8988T (cell line): Measurements from ENCODE around the gene RASA2.

Source experiments
- DNase-seq: peaks from one replicate; pipeline ENCODE4 v3.0.0; 2011

RASA2 gene, protein sequence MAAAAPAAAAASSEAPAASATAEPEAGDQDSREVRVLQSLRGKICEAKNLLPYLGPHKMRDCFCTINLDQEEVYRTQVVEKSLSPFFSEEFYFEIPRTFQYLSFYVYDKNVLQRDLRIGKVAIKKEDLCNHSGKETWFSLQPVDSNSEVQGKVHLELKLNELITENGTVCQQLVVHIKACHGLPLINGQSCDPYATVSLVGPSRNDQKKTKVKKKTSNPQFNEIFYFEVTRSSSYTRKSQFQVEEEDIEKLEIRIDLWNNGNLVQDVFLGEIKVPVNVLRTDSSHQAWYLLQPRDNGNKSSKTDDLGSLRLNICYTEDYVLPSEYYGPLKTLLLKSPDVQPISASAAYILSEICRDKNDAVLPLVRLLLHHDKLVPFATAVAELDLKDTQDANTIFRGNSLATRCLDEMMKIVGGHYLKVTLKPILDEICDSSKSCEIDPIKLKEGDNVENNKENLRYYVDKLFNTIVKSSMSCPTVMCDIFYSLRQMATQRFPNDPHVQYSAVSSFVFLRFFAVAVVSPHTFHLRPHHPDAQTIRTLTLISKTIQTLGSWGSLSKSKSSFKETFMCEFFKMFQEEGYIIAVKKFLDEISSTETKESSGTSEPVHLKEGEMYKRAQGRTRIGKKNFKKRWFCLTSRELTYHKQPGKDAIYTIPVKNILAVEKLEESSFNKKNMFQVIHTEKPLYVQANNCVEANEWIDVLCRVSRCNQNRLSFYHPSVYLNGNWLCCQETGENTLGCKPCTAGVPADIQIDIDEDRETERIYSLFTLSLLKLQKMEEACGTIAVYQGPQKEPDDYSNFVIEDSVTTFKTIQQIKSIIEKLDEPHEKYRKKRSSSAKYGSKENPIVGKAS

DNA sequence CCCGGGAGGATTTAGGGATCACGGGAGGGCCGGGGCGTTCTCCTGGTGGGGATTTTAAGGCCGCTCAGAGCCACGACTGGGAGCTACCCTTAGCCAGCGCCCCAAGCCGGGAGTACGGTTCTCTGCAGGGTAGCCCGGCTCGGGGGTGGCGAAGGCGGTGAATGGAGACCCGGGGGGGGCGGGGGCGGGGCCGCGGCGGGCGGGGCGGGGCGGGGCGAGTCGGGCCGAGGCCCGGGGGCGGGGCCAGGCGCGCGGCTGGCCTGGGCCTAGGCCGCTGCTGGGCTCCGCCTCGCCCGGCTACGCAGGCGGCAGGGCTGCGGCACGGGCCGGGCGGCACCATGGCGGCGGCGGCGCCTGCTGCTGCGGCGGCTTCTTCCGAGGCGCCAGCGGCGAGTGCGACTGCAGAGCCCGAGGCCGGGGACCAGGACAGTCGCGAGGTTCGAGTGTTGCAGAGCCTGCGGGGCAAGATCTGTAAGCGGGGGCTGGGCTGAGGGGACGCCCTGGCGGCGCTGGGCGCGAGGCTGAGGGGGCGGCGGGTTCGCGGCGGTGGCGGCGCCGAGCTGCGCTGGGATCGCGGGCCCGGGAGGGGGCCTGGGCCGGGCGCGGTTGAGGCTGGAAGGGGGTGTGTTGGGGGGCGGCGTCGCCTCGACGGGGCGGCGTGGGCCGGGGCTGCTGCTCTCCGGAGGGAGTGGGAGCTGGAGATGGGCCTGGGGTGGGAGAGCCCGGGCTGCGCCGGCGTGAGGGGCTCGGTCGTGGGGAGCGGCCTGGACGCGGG lies at the start of gene RASA2:
Gene RASA2, plus strand, starts transcription at position 282 of the 775 bp plus-strand sequence. Its CDS starts 57 bp downstream, at position 339.
- peak; percentile 81 for DNase-seq

GRCh38 chr3:141439589-141439988 lies 47.2 kb upstream of the RASA2 start:
- no peak for DNase-seq

- no peak for DNase-seq
These were observed 45.9 kb upstream of the RASA2 start for GRCh38 chr3:141440942-141441341.

- peak; percentile 59 for DNase-seq
These were observed 45.2 kb upstream of the RASA2 start for GRCh38 chr3:141441381-141442364.

DNA sequence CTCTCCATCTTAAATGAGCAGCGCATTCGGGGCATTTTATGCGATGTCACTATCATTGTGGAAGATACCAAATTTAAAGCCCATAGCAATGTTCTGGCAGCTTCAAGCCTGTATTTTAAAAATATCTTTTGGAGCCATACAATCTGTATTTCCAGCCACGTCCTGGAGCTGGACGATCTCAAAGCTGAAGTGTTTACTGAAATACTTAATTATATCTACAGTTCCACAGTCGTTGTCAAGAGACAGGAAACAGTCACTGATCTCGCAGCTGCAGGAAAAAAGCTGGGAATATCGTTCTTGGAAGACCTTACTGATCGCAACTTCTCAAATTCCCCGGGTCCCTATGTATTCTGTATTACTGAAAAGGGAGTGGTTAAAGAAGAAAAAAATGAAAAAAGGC lies 44.4 kb upstream of the RASA2 start:
- no peak for DNase-seq

GRCh38 chr3:141442914-141443313 lies 43.9 kb upstream of the RASA2 start:
- no peak for DNase-seq

- no peak for DNase-seq
These were observed 42.1 kb upstream of the RASA2 start for GRCh38 chr3:141444586-141445285.

DNA sequence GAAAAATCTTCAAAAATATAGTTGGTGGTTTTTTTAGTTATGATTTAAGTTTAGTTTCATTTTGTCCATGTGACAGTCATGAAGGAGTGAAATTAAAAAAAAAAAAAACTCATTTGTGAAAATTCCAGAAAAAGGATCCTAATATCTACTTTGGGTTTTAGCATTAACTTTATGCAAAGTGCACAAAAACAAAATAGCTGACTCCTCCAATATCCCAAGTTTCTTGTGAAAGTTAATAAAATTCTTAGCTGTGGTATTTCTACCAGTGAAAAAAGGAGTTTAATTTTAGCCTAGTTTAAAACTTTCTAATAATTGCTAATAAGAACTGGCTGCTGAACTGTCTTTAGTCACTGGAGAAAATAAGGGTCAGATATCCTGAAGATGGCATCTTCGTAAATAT lies 40.8 kb upstream of the RASA2 start:
- no peak for DNase-seq

GRCh38 chr3:141446737-141447136 lies 40.1 kb upstream of the RASA2 start:
- no peak for DNase-seq

DNA sequence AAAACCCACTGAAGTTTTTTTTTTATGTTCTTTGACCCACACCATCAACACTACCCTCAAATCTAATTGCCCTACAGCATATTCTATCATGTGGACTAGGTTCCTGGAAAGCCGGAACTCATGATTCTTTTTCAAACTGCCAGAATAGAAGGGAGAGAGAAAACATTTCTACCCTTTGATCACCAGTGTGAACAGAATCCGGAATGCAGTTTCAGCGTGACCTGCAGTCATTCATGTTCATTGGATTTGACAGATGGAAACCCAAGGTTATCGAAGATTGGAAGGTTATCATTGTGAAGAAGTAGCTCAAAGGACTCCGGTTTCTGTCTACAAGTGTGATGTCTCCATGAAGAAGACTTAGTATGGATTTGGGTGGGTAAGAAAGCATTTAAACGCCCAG lies 39.4 kb upstream of the RASA2 start:
- no peak for DNase-seq

GRCh38 chr3:141448606-141449220 lies 38.1 kb upstream of the RASA2 start:
- DNase-seq: no peak

- DNase-seq: no peak
These were observed 37.4 kb upstream of the RASA2 start for GRCh38 chr3:141449424-141449823.

- no peak for DNase-seq
These were observed 36.0 kb upstream of the RASA2 start for GRCh38 chr3:141450727-141451375.

DNA sequence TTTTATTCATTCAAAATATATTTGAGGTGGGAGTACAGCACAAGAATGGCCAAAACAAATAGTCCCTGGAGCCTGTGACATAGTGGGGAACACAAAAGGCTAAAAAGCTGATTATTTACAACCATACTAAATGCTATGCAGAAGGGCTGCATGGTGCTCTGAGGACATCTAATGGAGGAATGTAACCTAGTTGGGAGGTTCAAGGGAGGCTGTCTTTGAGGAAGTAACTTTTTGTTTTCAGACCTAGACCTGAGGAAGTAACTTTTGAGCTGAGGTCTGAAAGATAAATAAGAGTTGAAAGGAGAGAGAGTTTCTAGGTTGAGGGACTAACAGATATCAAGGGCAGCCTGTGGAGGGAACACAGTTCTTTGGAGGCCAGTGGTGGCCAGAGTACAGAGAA lies 34.8 kb upstream of the RASA2 start:
- no peak for DNase-seq

- DNase-seq: no peak
These were observed 34.1 kb upstream of the RASA2 start for GRCh38 chr3:141452773-141453172.

- DNase-seq: no peak
These were observed 32.8 kb upstream of the RASA2 start for GRCh38 chr3:141454054-141454453.

- peak; percentile 59 for DNase-seq
These were observed 31.8 kb upstream of the RASA2 start for GRCh38 chr3:141454906-141455602.

- DNase-seq: no peak
These were observed 31.1 kb upstream of the RASA2 start for GRCh38 chr3:141455603-141456300.

DNA sequence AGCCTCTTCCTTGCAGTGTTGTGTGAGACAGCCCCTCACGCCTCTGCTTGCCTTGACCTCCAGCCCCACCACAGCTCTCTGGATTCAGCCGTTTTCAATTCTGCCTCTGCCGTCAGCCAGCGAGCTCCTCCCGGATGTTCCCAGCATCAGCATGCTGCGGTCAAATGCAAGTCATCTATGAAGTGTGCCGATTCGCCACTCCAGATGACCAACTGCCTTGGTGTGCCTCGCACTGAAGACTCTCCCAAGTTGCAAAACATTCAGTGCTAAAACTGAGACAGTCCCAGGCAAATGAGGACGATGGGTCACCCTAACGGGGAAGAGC lies 30.6 kb upstream of the RASA2 start:
- no peak for DNase-seq
